ENCODE results near the gene FBXO10.
"Not testable (repeated sequence)": the region's sequence is repeated elsewhere in the genome, so short reads cannot be mapped to it uniquely, and the experiment has no call there.

Gene FBXO10

DNA sequence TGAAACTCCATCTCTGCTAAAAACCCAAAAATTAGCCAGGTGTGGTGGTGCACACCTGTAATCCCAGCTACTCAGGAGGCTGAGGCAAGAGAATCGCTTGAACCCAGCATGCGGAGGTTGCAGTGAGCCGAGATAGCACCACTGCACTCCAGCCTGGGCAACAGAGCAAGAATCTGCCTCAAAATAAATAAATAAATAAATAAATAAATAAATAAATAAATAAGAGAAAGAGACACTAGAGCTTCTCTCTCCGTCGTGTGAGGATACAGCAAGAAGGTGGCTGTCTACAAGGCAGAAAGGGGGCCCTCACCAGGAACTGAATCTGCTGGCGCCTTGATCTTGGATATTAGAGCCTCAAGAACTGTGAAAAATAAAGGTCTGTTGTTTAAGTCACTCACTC is 102.2 kb downstream of the FBXO10 start:
- DNase-seq, result not testable (repeated sequence)

DNA sequence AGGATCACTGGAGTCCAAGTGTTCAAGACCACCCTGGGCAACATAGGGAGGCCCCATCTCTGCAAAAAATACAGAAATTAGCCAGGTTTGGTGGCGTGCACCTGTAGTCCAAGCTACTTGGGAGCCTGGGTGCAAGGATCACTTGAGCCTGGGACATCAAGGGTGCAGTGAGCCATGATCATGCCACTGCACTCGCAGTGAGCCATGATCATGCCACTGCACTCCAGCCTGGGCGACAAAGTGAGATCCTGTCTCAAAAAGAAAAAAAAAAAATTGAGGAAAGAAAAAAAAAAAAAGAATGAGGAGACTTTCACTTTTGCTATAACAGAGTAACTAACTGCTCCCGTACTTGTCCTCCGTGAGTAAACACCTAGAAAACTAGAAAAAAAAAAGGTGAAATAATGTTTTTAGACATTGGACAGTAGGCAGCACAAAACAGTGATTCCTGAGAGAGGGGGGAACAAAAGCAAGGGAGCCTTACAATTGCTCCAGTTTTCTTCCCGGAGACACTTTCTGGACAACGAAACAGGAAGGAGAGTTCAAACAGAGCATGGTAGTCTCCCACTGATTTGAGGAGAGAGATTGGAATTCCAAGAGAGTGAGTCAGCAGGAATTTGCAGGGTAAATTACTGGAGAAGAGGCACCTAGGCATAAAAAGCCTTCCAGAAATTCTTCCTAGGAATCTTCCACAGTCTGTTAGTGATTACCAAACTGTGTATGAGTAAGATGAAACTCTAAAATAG is 104.1 kb downstream of the FBXO10 start:
- DNase-seq, result no peak

DNA sequence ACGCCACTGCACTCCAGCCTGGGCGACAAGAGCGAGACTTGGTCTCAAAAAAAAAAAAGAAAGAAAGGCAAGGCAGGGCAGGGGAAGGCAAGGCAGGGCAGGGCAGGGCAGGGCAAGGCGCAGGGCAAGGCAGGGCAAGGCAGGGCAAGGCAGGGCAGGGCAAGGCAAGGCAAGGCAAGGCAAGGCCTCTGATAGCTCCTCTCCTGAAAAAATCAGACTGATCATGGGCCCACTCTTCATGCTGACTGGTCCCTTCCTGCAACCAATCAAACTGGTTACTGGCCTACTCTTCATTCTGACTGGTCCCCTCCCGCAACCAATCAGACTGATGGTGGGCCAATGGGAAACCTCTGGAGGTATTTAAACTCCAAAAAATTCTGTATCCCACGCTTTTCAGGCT is 107.6 kb downstream of the FBXO10 start:
- DNase-seq, result peak; percentile 31

GRCh38 chr9:37467530-37467929 is 108.7 kb downstream of the FBXO10 start:
- not testable (repeated sequence) for DNase-seq

DNA sequence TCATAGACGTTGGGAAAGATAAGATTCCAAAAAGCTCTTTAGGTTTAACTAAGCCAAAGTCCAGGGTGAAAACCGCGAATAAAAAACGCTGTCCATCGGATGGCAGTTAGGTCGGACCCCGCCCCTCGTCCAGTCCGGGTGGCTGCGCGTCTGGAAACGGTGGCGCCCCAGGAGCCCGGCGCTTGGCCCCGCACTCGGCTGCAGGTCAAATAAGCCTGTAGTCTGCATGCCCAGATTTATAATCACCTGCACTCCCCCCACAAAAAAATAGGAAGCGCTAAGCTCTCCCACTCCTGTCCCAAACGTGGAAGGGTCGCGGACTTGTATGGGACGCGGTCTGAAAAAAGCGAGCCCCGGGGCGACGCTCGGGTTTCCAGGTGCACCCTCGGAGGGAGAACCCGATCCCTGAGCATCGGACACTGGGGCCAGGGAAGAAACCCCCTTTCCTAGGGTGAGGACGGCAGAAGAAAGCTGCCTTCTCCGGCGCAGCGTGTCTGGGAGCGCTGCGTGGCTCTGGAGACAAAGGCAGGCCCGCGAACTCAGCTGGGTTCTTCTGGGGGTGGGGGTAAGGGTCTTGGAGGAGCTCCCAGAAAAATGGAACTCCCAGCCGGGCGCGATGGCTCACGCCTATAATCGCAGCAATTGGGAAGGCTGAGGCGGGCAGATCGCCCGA is 110.0 kb downstream of the FBXO10 start:
- peak; percentile 80 for DNase-seq

DNA sequence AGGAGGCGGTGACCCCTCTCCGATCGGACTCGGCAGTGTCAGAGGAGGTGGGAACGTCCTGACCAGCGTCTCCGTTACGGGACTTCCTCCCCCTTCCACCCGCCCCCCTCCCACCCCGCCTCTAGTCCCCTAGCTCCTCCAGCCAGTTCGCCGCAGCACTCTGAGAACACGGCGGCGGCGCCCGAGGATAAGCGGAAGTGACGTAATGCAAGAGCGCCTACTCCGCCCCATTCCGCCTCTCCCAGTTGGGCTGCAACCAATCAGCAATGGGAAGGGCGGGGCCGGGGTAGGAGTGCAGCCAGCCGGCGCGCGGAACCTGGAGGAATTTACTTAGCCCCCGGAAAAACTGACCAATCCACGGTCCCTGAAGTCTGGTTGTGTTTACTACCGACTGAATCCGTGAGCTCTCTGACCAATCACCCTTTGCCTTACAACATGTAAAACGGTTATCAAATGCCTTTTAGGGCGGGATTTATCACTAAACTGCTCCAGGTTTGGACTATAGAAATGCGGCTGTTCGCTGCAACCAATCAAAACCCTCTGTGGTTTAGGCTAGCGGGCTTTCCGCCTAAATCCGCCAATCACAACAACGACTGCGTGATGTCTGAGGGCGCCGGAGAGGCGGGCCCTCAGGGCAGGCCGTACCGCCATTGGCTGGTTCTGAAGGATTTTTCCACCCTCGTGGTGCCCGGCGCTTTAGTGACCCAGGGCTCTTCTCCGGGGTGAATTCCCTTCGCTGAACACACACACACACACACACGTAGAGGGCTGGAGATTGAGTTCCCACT is 110.7 kb downstream of the FBXO10 start, which contains the start of gene ZBTB5:
TSS of gene ZBTB5 (minus strand) at position 202 of the 788 bp plus-strand sequence. CDS start 22,899 bp downstream, outside the sequence.
- DNase-seq, result peak; percentile 100

- DNase-seq, result peak; percentile 77
Observed at GRCh38 chr9:37464426-37465248, 111.5 kb downstream of the FBXO10 start.

- DNase-seq, result no peak
Observed at GRCh38 chr9:37464006-37464405, 112.2 kb downstream of the FBXO10 start.

Data from hematopoietic multipotent progenitor cell treated with erythropoietin and hydrocortisone succinate and interleukin-3 and kit ligand, for 6 days (in vitro differentiated cells).